Sciatic nerve (tissue), 2 donors: ENCODE data around the gene USP36. TPM values are rescaled to one million over a fixed set of nuclear protein-coding genes. Genes with fewer than 3 reads are reported as not detected.
A peak's percentile ranks its signal among the peaks of the same experiment; 100 is the strongest.
"Not testable (repeated sequence)": the region's sequence is repeated elsewhere in the genome, so short reads cannot be mapped to it uniquely, and the experiment has no call there.

Source experiments
- ATAC-seq: fragments of 200-7000 bp; cut with Tn5 transposase; one replicate; pipeline ENCODE4 v1.9.1; 2020; ENCODE audit warnings: mild to moderate bottlenecking, moderate library complexity
- DNase-seq: peaks from one replicate; pipeline ENCODE4 v3.0.0-alpha.2; 2020; ENCODE audit warnings: low spot score
- intact Hi-C: fragments of 100-400 bp; cut with DNase I; formaldehyde crosslinking; loops from one replicate; pipeline ENCODE4 v1.14.2; 2022
- total RNA-seq: library from RNA; stranded (reverse); fragmentation: NEBNext Ultra II Directional; extraction: Animal tissue kit (Norgen Biotek cat#: 25700); gene quantifications from one replicate; pipeline ENCODE4 v1.2.1, GENCODE V29; 2021
- donor health status: DM: no; HTN: no; CAD: no.
- donor health status: DM: no; HTN: no; CAD: no.

The USP36 gene
- total RNA-seq, 1 donor from 2014 or later, result 109 TPM

DNA sequence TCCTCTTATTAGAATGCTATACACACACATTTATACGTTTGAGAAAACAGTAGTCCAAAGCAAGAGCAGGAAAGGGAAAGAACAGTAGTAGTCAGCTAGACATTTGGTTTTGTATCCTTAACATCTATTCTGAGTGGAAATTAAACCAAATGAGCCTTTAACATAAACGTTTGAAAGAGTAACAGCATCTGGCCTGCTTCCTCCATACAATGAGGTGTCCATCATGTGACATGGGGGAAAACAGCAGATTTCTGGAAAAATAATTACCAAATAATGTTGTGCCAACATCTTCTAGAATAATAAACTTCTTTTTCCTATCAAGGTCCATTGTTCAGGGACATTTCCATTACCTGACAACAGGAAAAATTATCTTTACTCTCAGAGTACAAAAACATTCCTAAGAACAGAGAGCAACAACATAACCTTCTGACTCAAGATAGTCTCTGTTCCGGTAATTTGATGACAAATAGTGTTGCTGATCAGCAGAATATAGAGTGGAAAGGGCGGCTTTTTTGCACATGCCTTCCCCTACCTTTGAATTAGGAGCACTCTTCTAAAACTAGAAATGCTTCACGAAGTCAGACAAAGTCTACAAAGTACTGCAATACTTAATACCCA lies 78.7 kb downstream of the USP36 start:
- intact Hi-C loops, result no loop called here
- DNase-seq, result no peak
- ATAC-seq, result no peak

DNA sequence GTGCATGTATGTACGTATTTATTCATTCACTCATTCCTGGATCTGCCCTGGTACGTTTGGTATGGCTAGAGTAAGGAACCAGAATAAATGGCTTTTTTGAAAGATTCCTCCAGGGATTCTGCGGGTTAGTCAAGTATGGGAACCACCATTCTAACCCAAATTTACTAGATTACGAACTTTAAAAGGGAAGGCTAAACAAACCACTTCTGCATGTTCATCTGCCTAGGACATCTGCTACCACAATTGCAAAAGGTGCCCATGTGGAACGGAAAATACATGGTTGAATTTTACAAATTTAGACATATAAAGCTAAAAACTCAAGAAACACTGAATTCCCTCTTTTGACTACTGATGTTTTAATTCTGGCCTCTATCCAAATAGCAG lies 80.7 kb downstream of the USP36 start:
- no peak for DNase-seq
- no peak for ATAC-seq
- intact Hi-C loops, result no loop called here

DNA sequence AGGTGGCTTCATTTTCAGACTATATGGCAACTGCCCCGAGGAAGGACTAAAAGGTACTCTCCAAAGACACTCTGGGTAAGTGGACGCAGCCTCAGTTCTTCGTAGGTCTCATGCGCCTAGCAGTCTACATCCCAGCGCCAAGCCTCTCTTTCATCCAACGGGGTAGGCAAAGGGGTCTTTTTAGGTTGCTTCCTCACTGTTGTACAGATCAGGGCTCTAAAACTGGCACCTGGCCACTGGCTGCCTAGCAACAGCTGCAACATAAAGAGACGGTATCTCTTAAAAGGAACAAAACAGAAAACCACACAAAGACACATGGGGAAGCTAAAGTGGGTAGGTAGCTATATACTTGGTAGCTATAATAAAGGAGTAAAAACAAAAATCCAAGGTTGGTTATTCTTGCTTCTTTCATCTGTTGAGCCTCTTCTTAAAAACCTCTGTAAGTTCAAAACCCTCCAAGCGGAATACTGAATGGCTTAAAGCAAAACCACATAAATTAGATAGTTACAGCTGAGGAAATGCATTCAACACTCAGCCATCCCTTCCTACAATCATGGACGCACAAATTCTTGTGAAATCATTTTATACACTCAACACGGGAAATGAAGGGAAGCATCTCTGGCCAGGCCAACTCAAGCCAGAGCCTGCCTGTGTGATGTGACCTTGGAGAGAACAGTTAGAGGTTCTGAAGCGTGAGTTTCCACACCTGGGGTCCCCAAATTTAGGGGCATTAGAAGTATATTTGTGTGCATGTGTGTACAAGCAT lies 81.2 kb downstream of the USP36 start:
- intact Hi-C loops, result no loop called here
- no peak for DNase-seq
- peak; percentile 62 for ATAC-seq

DNA sequence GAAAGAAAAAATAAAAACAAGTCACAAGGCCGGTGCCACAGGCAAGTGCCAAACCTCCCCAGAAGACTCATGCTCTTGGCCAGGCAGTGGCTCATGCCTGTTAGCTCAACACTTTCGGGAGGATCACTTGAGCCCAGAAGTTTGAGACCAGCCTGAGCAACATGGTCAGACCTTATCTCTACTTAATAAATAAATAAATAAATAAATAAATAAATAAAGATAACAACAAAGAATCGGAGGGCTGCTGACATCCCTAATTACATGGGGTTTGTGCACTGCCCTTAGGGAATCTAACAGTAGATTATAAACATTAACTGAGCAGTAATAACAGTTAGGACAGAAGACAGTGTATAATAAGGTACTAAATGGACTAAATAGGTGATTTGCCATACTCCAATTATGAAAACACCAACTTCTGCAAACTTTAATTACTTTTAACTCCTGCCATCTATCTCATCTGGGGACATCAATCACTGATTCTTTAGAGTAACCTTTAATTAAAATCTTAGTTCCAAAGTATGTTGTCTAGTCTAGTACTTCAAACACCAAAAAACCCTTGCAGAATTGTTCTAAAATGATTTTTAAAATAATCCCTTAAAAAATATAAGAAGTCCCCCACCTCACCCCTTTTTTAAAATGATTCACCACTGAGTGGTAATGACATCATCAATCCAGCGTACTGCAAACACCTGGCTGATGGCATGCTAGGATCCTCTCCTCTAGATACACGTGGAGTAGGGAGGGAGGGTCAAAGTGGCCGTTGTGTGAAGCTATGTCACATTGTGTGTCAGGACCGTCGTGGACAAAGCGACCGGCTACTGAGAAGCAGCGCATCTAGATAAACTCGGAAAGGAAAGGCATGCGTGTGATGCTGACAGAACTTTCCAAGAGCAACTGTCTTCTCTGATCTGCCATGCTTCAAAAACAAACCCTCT lies 87.0 kb downstream of the USP36 start:
- DNase-seq (no peak), ATAC-seq (no peak)
- intact Hi-C loops, result no loop called here

DNA sequence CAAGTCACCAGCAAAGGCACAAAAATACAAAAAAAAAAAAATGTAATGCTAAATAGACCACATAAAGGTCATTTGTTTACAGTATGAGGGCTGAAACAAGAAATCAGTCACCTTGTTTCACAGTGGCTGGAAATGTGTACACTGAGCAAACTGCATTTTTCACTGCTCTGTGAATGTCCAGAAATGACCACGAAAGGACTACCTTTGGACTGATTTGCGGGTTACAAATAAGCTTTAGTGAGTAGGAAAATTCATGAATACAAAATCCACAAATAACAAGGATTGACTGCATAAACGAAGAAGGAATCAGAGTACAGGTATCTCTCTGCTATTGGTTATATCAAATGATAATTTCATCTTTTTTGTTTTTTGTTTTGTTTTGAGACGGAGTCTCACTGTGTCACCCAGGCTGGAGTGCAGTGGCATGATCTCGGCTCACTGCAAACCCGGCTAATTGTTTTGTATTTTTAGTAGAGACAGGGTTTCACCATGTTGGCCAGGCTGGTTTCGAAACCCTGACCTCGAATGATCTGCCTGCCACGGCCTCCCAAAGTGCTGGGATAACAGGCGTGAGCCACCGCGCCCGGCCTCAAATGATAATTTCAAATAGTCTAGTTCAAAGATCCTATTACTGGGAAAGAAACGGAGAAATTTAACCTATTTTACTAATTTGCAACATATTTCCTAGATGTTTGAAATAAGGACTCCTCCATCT lies 89.0 kb downstream of the USP36 start:
- intact Hi-C loops, result no loop called here

DNA sequence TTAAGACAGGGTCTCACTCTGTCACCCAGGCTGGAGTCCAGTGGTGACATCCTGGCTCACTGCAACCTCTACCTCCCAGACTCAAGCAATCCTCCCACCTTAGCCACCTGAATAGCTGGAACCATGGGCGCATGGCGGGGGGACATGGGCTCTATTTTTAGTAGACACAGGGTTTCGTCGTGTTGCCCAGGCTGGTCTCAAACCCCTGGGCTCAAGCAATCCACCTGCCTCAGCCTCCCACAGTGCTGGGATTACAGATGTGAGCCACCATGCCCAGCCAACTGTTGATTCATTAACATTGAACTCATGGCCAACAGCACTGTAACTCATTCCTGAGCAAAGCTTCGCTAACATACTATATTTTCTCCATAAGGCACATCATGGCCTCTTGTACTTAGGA lies 89.6 kb downstream of the USP36 start:
- DNase-seq, intact Hi-C loops, ATAC-seq: not testable (repeated sequence)

More for the DNA sequence above, 89.0 kb downstream of the USP36 start:
- no peak for ATAC-seq
- DNase-seq, result no peak

DNA sequence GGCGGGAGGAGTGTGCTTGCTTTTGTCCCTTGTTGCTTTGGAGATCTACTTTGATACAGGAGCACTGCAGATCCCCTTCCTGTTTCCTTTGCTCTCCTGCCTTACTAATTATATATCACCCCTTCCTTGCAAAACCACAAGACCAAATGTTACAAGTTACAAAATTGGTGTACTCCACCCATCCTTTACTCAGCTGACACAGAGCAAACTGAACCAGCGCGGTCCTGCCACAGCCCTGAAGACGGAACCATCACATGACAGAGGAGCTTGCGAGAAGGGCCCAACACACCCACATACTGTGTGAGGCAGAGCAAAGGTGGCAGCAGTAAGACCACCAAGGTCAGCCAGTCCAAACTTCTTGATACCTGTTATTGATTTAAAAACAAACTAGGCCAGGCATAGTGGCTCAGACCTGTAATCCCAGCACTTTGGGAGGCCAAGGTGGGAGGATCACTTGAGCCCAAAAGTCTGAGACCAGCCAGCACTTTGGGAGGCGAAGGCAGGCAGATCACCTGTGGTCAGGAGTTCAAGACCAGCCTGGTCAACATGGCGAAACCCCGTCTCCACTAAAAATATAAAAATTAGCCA lies 91.8 kb downstream of the USP36 start:
- ATAC-seq (peak; percentile 91), DNase-seq (peak; percentile 72)
- intact Hi-C loops, result no loop called here

DNA sequence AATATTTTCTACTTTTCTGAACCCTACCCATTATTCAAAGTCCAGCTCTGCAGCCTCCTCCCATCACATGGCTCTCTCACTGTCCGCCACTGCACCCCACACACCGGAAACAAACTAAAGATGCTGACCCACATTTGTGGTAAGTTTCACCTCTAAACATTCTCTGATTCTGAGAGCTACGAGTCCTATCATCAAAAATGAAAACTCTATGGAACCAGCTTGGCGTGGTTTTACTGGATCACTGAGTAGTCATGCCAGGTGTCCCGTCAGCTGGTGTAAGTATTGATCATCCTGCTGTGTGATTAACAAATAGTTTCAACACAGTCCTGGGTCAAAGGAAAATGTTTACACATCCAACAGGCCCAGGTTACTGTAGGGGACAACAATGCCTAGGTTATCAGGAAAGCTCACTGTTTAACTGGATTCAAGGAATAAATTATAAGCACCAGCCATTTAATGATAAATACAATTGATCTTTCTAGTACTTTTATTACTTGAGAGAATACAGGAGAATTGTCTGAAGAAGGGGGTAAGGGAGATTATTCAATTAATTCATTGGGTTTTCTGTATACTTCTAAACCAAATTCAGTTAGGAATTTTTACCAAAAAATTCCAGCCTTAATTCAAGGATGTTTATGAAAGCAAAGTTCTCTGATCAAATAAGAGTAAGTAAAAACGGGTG lies 92.4 kb downstream of the USP36 start:
- ATAC-seq (peak; percentile 58), DNase-seq (no peak)
- intact Hi-C loops, result no loop called here

DNA sequence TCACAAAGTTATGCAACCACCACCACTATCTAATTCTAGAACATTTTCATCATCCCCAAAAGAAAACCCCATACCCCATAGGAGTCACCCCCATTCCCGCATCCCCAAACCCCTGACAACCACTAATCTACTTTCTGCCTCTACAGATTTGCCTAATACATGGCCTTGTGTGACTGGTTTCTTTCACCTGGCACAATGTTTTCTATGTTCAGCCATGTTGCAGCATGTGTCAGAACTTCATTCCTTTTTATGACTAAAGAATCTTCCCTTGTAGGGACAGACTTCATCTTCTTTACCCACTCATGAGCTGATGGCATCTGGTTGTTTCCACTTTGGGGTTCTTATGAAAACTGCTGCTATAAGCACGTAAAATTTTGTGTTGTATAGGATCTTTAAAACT lies 93.1 kb downstream of the USP36 start:
- no peak for ATAC-seq
- intact Hi-C loops, result no loop called here
- DNase-seq, result no peak

DNA sequence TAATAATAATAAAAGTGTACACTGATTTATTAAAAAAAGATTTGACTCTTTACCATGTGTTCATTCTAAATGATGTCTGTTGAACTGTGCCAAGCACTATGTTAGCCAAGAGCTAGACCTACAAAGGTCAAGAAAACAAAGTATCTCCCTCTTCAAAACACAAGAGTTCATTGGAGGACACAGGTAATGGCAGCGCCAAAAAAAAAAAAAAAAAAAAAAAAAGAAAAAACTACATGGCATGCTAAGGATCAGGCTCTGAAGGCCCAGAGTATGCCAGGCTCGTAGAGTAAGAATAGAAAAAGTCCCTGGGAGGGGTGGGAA lies 93.7 kb downstream of the USP36 start:
- intact Hi-C loops, result no loop called here
- ATAC-seq (no peak), DNase-seq (no peak)

DNA sequence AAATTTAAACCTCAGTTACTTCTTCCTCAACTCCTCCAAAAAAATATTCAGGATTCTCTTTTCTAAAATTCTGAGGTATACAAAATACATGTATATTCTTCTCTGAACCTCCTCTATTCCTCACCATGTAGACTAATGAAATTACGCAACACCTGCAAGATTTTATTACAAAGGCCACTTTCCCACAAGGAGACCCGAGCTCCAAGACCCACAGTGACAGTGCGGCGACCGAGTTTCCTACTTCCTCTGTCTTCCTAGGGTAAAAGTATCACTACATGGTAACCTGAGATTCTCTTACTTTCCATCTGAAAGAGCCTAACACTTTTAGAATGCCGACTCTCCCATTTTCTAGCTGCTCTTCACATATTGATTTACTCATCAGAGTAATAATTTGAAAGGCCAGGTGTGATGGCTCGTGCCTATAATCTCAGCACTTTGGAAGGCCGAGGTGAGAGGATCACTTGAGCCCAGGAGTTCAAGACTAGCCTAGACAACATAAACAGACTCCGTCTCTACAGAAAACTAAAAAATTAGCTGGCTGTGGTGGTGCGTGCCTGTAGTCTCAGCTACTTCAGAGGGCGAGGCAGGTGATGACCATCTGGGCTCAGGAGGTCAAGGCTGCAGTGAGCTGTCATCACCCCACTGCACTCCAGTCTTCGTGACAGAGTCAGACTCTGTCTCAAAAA lies 94.2 kb downstream of the USP36 start:
- ATAC-seq (no peak), DNase-seq (no peak)
- intact Hi-C loops, result no loop called here

Other genes starting within 250 kb of the USP36 start
- 75.9 TPM for gene CYTH1, start 58.5 kb downstream of the USP36 start, total RNA-seq
- 16.7 TPM for gene CEP295NL, start 62.4 kb upstream of the USP36 start, total RNA-seq
- 720 TPM for gene TIMP2, start 84.6 kb upstream of the USP36 start, total RNA-seq
- gene LGALS3BP, start 139.1 kb upstream of the USP36 start, total RNA-seq, result 147 TPM
- 28.9 TPM for gene CANT1, start 168.9 kb upstream of the USP36 start, total RNA-seq
- gene C1QTNF1, start 183.4 kb upstream of the USP36 start, total RNA-seq, result 22.6 TPM
- gene ENGASE, start 234.0 kb upstream of the USP36 start, total RNA-seq, result 57.3 TPM